Naive B cell (primary cell): Measurements from ENCODE around the gene RIPOR3. TPM values are rescaled to one million over a fixed set of nuclear protein-coding genes. Genes with fewer than 3 reads are reported as not detected.
A peak's percentile ranks its signal among the peaks of the same experiment; 100 is the strongest.

Experiments
- ATAC-seq, 2 donors: fragments of 150-1000 bp; cut with Tn5 transposase; 2 replicates each; pipeline ENCODE4 v1.10.0; 2021; ENCODE audit warnings: low read depth in 2 of 2, mild to moderate bottlenecking in 2 of 2, moderate library complexity in 2 of 2
- DNase-seq: peaks from one replicate; pipeline ENCODE4 v3.0.0; 2022
- H3K27ac Mint-ChIP-seq, 6 donors: one replicate each; pipeline ENCODE4 v1.8.0; 2020 to 2022; ENCODE audit warnings: mild to moderate bottlenecking in 6 of 6, mixed read lengths in 6 of 6, moderate library complexity in 5 of 6, inconsistent platforms in 2 of 6
- H3K27me3 Mint-ChIP-seq, 3 donors: one replicate each; pipeline ENCODE4 v1.8.0; 2021 to 2022; ENCODE audit warnings: mixed read lengths in 3 of 3, mild to moderate bottlenecking in 1 of 3
- H3K36me3 Mint-ChIP-seq, 2 donors: one replicate each; pipeline ENCODE4 v1.8.0; 2020 to 2022; ENCODE audit warnings: mixed read lengths in 2 of 2, inconsistent platforms in 1 of 2, mild to moderate bottlenecking in 1 of 2
- H3K4me1 Mint-ChIP-seq, 3 donors: one replicate each; pipeline ENCODE4 v1.8.0; 2020 to 2022; ENCODE audit warnings: mixed read lengths in 3 of 3, inconsistent platforms in 1 of 3, mild to moderate bottlenecking in 1 of 3, moderate library complexity in 1 of 3
- H3K4me3 Mint-ChIP-seq, 8 donors: one replicate each; pipeline ENCODE4 v1.8.0; 2020 to 2022; ENCODE audit warnings: mild to moderate bottlenecking in 8 of 8, mixed read lengths in 8 of 8, moderate library complexity in 8 of 8, inconsistent platforms in 2 of 8
- H3K9me3 Mint-ChIP-seq, 7 donors: one replicate each; pipeline ENCODE4 v1.8.0; 2020 to 2022; ENCODE audit warnings: mixed read lengths in 7 of 7, mild to moderate bottlenecking in 5 of 7, inconsistent platforms in 2 of 7, moderate library complexity in 1 of 7
- polyA plus RNA-seq, 6 donors: library from polyadenylated mRNA; unstranded; fragments of 300-500 nt; fragmentation: Illumina TruSeq; gene quantifications; one replicate each; pipeline ENCODE4 v1.2.3, GENCODE V29; 2021; ENCODE audit warnings: low read depth in 6 of 6

Gene RIPOR3
- polyA plus RNA-seq, 6 donors from 2014 or later = 1.4 to 3.0 (median 2.1) TPM; not detected in 1

DNA sequence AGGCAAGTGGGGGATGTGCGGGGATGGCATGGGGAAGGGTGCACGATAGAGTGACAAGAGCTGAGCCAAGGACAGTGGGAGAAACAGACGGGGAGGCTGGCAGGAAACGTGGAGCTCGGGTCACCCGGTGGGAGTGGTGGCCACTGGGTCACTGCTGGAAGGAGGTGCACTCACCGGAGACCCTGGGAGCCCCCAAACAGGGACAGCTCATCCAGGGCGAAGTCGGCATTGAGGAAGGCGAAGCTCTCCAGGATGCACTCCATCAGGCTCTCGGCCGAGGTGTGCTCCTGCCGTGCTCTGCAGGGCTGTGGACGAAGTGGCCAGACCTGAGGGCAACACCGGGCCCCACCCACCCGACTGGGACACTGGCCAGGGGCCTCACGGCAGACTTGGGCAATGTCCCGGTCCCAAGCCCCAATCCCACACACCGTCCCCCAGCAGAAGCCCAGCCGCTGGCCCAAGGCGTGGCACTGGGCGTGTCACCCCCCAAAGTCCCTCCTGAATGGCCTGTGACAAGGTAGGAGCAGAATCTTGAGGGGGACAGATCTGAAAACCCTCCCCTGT, 93.9 kb downstream of the RIPOR3 start:
- Mint-ChIP-seq H3K4me3 (peak overlapping the region in 1 of 8 donors; percentile 35), H3K27me3 (no peaks in the 10 kb centered on the region), H3K9me3 (no peaks in the 10 kb centered on the region), H3K4me1 (peaks cover 8 to 15% (median 12%) of the 10 kb centered on the region in 3 donors), H3K27ac (peak overlapping the region in 1 of 6 donors; percentile 20), H3K36me3 (no peaks in the 10 kb centered on the region)
- DNase-seq (no peak), ATAC-seq (no peak)

DNA sequence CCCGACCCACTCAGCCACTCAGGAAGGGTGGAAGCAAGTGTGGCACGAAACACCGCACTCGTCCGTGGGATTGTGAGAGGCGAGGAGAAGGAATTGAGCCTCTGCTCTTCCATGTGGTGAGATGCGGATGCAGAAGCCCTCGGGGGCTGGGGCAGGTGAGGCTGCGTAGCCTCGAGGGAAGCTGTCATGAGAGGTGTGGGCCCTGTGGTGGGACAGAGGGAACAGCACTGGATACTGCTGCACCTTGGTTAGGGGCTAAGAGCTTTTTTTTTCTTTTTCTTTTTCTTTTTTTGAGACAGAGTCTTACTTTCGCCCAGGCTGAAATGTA, 94.7 kb downstream of the RIPOR3 start:
- Mint-ChIP-seq H3K27ac (peak overlapping the region in 2 of 6 donors; percentile 20 to 70), H3K4me3 (no peak overlapping the region), H3K4me1 (peaks cover 8 to 15% (median 12%) of the 10 kb centered on the region in 3 donors), H3K36me3 (no peaks in the 10 kb centered on the region), H3K27me3 (no peaks in the 10 kb centered on the region), H3K9me3 (no peaks in the 10 kb centered on the region)
- DNase-seq = no peak
- ATAC-seq = no peak

DNA sequence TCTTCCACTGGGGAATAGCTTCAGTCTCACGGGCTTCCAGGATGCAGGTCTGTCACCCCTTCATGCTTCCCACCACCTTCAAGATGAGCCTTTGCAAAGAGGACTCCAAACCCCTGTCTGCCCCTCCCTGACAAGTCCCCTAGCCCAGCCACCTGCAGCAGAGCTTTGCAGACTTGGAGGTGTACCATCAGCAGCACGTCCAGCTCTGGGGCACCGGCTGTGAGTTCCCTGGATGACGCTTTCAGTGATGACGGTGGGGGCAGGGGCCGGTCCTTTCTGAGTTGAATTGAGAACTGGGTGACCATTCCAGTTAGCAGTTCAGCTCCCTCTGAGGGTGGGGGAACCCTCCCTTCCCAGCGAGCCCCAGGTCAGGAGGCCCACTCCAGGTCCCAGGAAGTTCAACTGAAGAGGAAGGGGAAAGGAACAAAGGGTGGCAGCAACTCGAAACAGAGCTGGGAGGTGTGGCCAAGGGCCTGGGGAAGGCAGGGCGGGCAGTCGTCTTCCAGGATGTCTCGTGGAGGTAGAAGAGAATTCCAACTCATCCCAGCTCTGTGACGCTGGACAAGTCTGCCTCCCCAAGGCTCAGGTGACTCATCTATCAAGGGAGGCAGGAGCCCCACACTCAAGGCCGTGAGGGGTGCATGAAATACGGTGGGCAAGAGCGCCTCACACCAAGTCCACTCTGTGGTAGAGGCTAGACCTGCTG, 95.2 kb downstream of the RIPOR3 start:
- Mint-ChIP-seq H3K27me3 (no peaks in the 10 kb centered on the region), H3K4me1 (peaks cover 8 to 15% (median 12%) of the 10 kb centered on the region in 3 donors), H3K36me3 (no peaks in the 10 kb centered on the region), H3K27ac (peak overlapping the region in 3 of 6 donors; percentile 66 to 81 (median 70)), H3K4me3 (peak overlapping the region in 1 of 8 donors; percentile 66), H3K9me3 (no peaks in the 10 kb centered on the region)
- DNase-seq (no peak), ATAC-seq (no peak)

DNA sequence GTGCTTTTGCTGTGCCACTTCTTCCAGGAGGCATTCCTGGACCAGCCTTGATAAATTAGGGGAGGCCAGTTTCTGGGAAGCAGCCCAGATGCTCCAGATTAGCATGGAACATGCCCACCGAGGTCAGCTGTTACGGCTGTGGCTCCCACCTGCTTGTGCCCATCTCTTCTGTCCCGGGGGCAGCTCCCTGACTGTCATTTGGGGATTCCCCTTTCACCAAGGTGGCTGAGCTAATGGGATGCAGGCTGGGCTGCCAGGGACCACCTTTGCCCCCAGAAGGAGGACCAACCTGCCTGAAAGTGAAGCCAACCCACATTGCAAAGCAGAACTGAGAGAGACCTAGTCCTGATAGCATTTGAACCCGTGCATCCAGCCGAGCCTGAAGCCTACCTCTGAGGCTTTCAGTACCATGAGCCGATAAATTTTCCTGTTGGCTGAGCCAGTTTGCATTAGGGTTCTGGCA, 95.9 kb downstream of the RIPOR3 start:
- Mint-ChIP-seq H3K9me3 (no peaks in the 10 kb centered on the region), H3K27ac (peak overlapping the region in 2 of 6 donors; percentile 66 to 79), H3K4me3 (no peak overlapping the region), H3K27me3 (no peaks in the 10 kb centered on the region), H3K4me1 (peaks cover 8 to 12% (median 12%) of the 10 kb centered on the region in 3 donors), H3K36me3 (no peaks in the 10 kb centered on the region)
- ATAC-seq (peak in 1 of 2 donors; percentile 13), DNase-seq (no peak)

DNA sequence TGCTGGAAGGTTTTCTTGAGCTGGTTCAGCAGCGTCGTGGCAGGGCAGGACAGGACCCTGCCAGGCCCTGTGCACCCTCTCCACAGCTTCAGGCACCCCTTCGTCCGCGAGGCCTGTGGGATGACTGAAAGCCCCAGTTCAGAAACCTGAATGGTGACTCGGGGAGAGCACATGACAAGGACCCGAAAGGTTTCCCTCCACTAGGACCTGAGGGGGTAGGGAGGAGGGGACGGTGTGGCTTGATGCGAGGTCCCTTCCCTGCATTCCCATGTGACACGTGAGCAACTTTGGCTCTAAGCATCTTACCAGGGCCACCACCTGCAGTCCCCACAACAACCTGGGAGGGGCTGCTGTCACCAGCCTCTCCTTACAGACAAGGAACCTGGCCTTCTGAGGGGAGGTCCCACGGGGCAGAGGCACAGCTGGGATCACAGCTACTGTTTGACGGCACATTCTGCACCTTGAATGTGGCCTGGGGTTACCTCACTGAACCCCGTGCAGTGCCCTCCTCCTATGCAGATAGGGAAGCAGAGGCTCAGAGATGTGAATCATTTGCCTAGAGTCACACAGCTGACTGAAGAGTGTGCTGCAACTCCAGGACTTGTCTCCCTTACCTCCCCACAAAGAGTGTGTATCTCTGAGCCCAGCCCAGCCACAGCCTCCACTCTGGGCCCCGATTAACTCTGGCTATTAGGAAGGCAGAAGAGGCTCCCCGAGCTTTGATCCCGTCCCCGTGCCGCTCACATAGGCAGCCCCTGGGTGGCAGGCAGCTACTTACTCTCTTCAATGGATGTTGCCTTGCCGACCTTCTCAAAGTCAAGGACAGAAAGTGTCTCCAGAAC, 96.5 kb downstream of the RIPOR3 start:
- Mint-ChIP-seq H3K27ac (peak overlapping the region in 1 of 6 donors; percentile 79), H3K4me3 (peak overlapping the region in 1 of 8 donors; percentile 38), H3K27me3 (no peaks in the 10 kb centered on the region), H3K36me3 (no peaks in the 10 kb centered on the region), H3K4me1 (peaks cover 8 to 12% (median 12%) of the 10 kb centered on the region in 3 donors), H3K9me3 (no peaks in the 10 kb centered on the region)
- DNase-seq = no peak
- peak; percentile 69 to 75 for ATAC-seq

DNA sequence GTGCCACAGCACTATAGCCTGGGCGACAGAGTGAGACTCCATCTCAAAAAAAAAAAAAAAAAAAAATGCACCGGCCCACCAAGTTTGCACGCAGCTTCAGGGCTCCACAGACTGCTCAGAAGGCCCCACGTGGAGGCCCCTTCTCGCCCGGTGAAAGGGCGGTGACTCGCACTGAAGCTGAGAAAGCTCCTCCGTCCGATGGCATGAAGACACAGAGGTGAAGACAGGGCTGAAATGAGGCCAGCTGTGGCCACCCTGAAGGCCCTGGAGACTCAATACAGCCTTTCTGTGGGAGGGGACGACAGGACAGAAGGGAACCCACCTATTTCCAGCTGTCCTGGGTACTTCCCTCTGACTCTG, 97.1 kb downstream of the RIPOR3 start:
- H3K4me3 Mint-ChIP-seq = peak overlapping the region in 1 of 8 donors; percentile 38
- H3K36me3 Mint-ChIP-seq = no peaks in the 10 kb centered on the region
- no peak for DNase-seq
- no peaks in the 10 kb centered on the region for H3K9me3 Mint-ChIP-seq
- no peaks in the 10 kb centered on the region for H3K27me3 Mint-ChIP-seq
- H3K4me1 Mint-ChIP-seq = peaks cover 8 to 12% (median 12%) of the 10 kb centered on the region in 3 donors
- H3K27ac Mint-ChIP-seq = peak overlapping the region in 1 of 6 donors; percentile 20
- ATAC-seq = no peak

DNA sequence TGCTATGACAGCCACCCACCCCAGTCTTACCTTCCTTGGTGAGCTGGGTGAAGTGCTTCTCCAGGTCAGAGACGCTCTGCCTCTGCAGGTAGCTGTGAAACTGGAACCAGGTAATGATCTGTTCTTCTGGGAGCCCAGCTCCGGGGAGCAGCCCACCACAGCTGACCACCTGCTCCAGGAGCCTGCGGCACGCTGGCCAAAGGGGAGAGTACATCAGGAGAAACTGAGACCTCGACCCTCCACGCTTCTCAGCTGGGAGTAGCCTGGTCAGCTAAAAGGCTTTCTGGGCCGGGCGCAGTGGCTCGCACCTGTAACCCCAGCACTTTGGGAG, 98.4 kb downstream of the RIPOR3 start:
- Mint-ChIP-seq H3K4me1 (peaks cover 13 to 16% (median 15%) of the 10 kb centered on the region in 3 donors), H3K4me3 (no peak overlapping the region), H3K36me3 (no peaks in the 10 kb centered on the region), H3K27ac (no peak overlapping the region), H3K27me3 (no peaks in the 10 kb centered on the region), H3K9me3 (no peaks in the 10 kb centered on the region)
- DNase-seq (no peak), ATAC-seq (no peak)

DNA sequence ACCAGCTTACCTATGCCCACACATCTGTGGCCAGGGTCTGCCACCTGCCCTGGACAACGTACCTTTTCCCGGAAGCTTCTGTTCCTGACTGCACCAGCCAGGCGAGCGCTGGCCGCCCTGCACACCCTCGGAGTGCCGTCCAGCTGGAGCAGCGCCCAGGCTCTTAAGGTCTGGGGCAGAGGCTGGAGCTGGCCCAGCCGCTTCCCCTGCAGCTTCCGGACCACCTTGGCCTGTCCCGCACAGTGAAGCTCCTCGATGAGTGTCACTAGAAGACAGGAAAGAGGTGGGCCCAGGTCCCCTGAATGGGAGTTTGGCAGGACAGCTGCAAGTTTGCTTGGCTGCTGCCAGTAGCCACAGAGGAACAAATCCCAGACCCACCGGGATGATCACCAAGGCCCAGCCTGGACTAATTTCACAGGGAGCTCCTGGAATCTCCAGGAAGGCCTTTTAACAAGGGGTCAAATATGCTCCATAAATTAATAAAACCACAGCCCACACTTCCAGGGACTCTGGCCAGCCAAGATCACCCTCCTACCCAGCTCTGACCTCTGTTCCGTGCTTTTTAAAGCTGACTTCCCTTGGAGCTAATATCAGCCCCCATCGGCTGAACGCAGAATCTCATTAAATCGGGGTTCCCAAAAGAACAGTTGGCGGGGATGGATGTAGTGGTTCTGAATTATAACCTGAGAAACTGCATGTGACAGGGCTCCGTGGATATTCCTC, 98.9 kb downstream of the RIPOR3 start:
- Mint-ChIP-seq H3K4me3 (peak overlapping the region in 1 of 8 donors; percentile 40), H3K9me3 (no peaks in the 10 kb centered on the region), H3K27ac (peak overlapping the region in 3 of 6 donors; percentile 12 to 59 (median 34))

DNA sequence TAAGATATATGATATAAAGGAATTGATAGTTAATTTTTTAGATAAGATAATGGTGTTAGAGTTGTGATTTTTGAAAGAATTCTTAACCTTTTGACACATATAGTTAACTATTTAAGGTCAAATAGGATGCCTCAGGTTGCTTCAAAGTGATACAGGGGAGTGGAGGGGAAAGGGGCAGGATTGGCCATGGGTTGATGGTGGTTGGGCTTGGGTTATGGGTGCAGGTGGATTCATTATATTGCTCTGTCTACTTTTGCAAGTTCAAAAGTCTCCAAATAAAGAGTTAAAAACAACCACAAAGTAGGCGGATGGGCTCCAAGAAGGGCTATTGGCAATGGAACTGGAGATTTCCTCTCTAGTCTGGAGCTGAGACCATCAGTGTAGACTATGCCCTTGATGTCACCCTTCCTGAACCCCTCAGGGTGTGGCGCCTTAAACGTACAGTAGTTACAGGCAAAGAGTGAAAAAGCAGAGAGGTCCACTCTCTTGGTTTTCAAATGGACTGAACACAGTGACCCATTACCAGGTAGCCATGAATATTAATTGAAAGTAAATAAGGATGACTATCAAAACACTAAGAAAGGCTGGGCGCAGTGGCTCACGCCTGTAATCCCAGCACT, 100.0 kb downstream of the RIPOR3 start:
- no peaks in the 10 kb centered on the region for H3K27me3 Mint-ChIP-seq
- no peak for ATAC-seq

More for the DNA sequence above, 98.9 kb downstream of the RIPOR3 start:
- Mint-ChIP-seq H3K27me3 (no peaks in the 10 kb centered on the region), H3K36me3 (no peaks in the 10 kb centered on the region), H3K4me1 (peaks cover 14 to 16% (median 16%) of the 10 kb centered on the region in 3 donors)
- no peak for ATAC-seq
- DNase-seq = no peak

DNA sequence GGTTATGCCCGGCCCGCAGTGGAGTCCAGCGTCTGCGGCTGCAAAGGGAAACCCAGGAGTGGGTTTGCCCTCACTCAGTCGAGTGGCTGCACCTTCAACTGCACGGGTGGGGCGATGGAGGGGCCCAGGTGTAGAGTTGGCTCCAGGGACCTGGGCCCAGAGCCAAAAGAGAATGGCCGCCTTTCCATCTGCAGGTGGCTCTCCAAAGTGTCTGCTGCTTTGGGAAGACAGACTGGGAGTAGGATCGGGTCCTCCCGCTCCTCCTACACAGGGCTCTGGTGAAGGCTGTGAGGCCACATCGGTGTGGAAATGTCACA, 101.0 kb downstream of the RIPOR3 start:
- Mint-ChIP-seq H3K27ac (no peak overlapping the region), H3K9me3 (peaks cover 0 to 1% (median 0%) of the 10 kb centered on the region in 7 donors), H3K4me1 (peaks cover 6 to 8% (median 7%) of the 10 kb centered on the region in 3 donors), H3K36me3 (no peaks in the 10 kb centered on the region), H3K4me3 (no peak overlapping the region), H3K27me3 (no peaks in the 10 kb centered on the region)
- ATAC-seq (no peak), DNase-seq (no peak)

More for the DNA sequence above, 100.0 kb downstream of the RIPOR3 start:
- H3K36me3 Mint-ChIP-seq = no peaks in the 10 kb centered on the region
- H3K27ac Mint-ChIP-seq = peak overlapping the region in 4 of 6 donors; percentile 7 to 57 (median 10)
- H3K4me1 Mint-ChIP-seq = peaks cover 11 to 15% (median 13%) of the 10 kb centered on the region in 3 donors
- H3K4me3 Mint-ChIP-seq = no peak overlapping the region
- DNase-seq = no peak
- no peaks in the 10 kb centered on the region for H3K9me3 Mint-ChIP-seq

DNA sequence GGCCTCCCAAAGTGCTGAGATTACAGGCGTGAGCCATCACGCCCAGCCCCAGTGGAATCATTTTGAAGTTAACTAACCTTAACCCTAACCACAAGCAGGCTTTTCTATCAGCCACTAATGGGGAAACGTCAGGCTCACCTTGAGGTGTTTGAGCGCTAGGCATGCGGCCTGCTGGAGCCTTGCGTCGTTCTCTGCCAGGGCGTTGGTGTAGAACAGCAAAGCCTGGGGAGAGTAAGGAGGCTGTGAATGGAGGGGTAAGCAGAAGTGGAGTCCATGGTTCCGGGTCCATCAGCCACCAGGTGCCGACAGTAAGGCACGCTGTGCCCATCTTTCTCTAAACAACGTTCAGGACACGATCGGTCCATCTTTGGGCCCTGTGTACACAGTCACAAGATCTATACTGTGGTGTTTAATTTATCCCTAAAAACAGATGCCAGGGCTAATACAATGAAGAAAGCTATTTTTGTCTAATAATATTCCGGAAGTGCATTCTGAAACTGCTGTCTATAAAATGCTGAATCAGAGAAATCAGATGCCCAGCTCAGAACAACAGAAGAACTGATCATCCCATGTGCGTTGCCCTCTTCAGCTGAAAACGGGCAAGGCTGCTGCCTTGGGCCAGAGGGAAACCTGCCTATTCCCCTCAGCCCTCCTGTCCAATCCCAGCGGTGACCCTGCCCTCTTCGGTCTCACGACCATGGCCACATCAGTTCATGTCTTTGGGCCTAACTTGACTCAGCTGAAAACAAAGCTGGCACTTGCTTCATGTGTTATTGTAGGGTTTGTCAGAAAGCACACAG, 101.6 kb downstream of the RIPOR3 start:
- Mint-ChIP-seq H3K9me3 (peaks cover 0 to 1% (median 0%) of the 10 kb centered on the region in 7 donors), H3K36me3 (no peaks in the 10 kb centered on the region), H3K4me1 (peaks cover 7 to 8% (median 7%) of the 10 kb centered on the region in 3 donors), H3K27me3 (no peaks in the 10 kb centered on the region), H3K27ac (peak overlapping the region in 1 of 6 donors; percentile 58), H3K4me3 (no peak overlapping the region)
- DNase-seq (no peak), ATAC-seq (no peak)

DNA sequence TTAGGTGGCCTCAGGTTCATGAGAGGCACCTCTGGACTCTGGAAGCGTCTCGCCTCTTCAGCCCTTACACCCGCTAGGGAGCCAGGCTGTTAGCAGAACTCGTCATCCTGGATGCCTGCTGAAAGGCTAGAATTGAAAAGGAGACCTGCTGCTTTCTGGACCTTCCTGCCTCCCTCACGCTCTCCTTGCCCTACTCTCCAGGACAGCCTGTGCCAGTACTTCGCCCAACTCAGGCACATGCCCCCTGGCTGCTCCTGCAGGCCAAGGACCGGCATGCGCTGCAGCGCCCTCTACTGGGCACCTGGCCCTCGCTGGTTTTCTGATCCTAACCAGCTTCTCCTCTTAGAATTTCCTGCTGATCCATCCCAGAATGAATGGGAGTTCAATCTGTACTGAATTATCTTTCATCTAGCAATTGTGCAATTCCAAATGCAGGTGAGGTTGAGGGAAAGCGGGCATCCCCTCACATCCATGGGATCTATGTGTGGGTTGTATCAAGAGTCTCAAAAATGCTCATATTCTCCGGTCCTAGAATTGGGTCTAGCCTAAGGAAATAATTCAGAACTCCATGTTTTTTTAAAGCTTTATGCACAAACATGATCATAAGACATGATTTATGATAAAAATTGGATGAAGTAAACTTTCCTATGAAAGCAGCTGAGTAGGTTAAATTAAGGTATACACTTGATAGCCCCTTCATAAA, 103.2 kb downstream of the RIPOR3 start:
- Mint-ChIP-seq H3K4me3 (peak overlapping the region in 2 of 8 donors; percentile 7 to 27), H3K4me1 (peaks cover 11 to 12% (median 12%) of the 10 kb centered on the region in 3 donors), H3K27ac (peak overlapping the region in 4 of 6 donors; percentile 20 to 52 (median 24)), H3K36me3 (peaks cover 0 to 5% of the 10 kb centered on the region in 2 donors), H3K27me3 (no peaks in the 10 kb centered on the region), H3K9me3 (peaks cover 0 to 1% (median 0%) of the 10 kb centered on the region in 7 donors)
- DNase-seq (peak; percentile 59), ATAC-seq (peak; percentile 64 to 80)
